Measurements from ENCODE around the gene TRPV2.
"Not testable (repeated sequence)": the region's sequence is repeated elsewhere in the genome, so short reads cannot be mapped to it uniquely, and the experiment has no call there.

TRPV2 gene

DNA sequence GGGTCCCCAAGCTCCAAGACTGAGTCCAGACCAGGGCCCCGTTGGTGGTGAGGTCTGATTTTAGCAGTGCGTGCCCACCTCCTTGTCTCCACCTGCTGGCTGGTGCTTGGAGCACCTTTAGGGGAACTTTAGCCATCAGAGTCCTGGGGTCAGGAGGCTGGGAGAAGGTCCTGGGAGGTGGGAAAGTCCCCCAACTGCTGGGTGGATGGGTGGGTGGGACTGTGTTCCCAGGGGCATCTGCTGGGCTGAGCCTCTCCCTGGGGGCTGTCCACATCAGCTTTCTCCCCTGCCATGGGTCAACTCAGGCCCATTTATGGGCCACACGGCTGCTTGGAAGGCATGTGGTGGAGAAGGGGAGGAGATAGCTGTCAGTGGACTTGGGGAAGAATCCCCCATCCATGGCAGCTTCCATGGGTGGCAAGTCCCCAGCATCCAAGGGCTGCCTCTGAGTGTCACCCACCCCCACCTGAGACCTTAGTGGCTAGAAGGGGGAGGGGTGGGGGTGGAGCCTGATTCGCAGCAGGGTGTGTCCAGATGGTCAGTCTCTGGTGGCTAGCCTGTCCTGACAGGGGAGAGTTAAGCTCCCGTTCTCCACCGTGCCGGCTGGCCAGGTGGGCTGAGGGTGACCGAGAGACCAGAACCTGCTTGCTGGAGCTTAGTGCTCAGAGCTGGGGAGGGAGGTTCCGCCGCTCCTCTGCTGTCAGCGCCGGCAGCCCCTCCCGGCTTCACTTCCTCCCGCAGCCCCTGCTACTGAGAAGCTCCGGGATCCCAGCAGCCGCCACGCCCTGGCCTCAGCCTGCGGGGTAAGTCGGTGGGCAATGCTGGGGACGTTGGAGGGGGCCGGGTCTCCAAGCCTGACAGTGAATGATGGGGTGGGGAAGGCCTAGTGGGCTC lies at the start of gene TRPV2:
Gene TRPV2 (plus strand): TSS at position 541 of the 894 bp plus-strand sequence. CDS start 2,098 bp downstream, outside the sequence.
- Mint-ChIP-seq H3K36me3 (peaks cover 7% of the 10 kb centered on the region), H3K4me3 (peak within 1 kb of the TSS; percentile 99), H3K4me1 (peaks cover 44% of the 10 kb centered on the region), H3K27me3 (no peaks in the 10 kb centered on the region), H3K9me3 (no peaks in the 10 kb centered on the region), H3K27ac (peak within 1 kb of the TSS; percentile 99)

DNA sequence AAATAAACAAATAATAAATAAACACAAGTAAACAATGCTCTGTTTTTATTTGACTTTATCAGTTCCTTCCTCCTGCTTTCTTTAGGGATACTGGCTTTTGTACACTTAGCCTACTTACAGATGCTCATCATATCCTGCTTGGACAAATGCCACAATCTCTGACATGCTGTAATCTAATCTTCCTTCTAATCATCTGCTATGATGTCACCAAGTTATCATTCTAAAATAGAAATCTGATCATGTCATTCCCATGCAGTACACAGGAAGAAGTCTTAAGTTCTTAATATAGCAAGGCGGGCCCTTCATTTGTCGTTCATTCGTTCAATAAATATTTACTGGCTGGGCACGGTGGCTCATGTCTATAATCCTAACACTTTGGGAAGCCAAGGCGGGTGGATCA lies 43.6 kb upstream of the TRPV2 start:
- Mint-ChIP-seq H3K27me3 (no peaks in the 10 kb centered on the region), H3K36me3 (no peaks in the 10 kb centered on the region), H3K4me3 (no peak overlapping the region), H3K4me1 (no peaks in the 10 kb centered on the region), H3K9me3 (no peaks in the 10 kb centered on the region), H3K27ac (no peak overlapping the region)

- Mint-ChIP-seq H3K9me3 (no peaks in the 10 kb centered on the region), H3K36me3 (no peaks in the 10 kb centered on the region), H3K27ac (no peak overlapping the region), H3K4me1 (no peaks in the 10 kb centered on the region), H3K27me3 (no peaks in the 10 kb centered on the region), H3K4me3 (no peak overlapping the region)
These were observed 41.0 kb upstream of the TRPV2 start for GRCh38 chr17:16374146-16374938.

DNA sequence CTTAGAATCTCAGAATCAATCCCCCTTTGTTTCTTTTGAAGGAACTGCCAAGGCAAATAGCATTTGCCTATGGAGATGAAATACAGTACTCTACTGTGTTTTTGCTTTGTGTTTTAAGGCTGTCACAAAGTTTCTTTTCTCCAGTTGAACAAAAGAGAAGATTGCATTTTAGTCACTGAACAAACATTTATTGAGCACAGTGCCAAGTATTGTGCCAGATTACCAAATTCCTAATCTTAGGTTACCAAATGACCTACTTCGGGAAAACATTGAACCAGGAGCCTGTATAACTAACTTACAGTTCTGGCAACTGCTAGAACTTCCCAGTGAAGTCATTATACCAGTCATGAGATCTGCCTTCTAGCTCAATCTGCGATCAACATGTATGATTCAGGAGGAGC lies 37.4 kb upstream of the TRPV2 start:
- no peak overlapping the region for H3K4me3 Mint-ChIP-seq
- peaks cover 22% of the 10 kb centered on the region for H3K4me1 Mint-ChIP-seq
- no peak overlapping the region for H3K27ac Mint-ChIP-seq

DNA sequence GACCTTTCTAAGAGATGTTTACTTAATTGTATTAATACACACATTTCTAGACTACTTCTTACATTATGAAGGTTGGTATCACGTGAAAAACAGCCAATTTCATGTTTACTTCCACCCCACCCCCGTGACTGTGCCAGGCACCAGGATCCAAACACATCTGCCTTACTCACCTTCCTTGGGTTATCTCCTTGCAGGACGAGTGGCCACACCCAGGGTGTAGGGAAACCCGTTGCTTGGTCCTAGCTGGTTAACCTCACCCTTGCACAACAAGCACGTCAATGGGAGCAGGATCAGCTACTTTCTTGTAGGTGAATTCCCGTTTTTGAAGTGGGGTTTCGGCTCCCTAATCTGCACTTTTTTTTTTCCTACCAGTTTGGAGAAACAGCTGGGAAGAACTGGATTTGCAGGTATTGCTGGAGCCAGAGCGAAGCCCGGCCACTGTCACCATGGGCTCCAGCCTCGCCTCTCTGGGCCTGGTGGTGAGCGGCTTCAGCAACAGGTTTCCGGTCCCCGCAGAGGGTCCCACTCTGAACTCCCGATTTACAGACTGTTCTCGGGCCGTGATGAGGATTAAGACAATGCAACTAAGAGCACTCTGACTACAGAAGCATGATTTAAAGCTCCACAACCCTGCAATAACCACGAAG lies 36.6 kb upstream of the TRPV2 start:
- H3K27me3 Mint-ChIP-seq, result no peaks in the 10 kb centered on the region
- peaks cover 29% of the 10 kb centered on the region for H3K4me1 Mint-ChIP-seq
- H3K27ac Mint-ChIP-seq, result no peak overlapping the region
- H3K4me3 Mint-ChIP-seq, result peak overlapping the region; percentile 4
- H3K9me3 Mint-ChIP-seq, result no peaks in the 10 kb centered on the region
- H3K36me3 Mint-ChIP-seq, result peaks cover 21% of the 10 kb centered on the region

More for the DNA sequence above, 37.4 kb upstream of the TRPV2 start:
- Mint-ChIP-seq H3K9me3 (no peaks in the 10 kb centered on the region), H3K27me3 (no peaks in the 10 kb centered on the region), H3K36me3 (peaks cover 16% of the 10 kb centered on the region)

- no peaks in the 10 kb centered on the region for H3K27me3 Mint-ChIP-seq
- peaks cover 27% of the 10 kb centered on the region for H3K36me3 Mint-ChIP-seq
- H3K9me3 Mint-ChIP-seq, result no peaks in the 10 kb centered on the region
- H3K4me3 Mint-ChIP-seq, result no peak overlapping the region
- no peak overlapping the region for H3K27ac Mint-ChIP-seq
- H3K4me1 Mint-ChIP-seq, result peaks cover 38% of the 10 kb centered on the region
These were observed 35.7 kb upstream of the TRPV2 start for GRCh38 chr17:16379654-16380053.

GRCh38 chr17:16380640-16381495 lies 34.5 kb upstream of the TRPV2 start, which contains the start of gene UBB:
Gene UBB (plus strand): TSS chr17:16381091. CDS start chr17:16381908, 817 bp downstream.
- Mint-ChIP-seq H3K4me3 (peak within 1 kb of the TSS; percentile 95), H3K27me3 (no peaks in the 10 kb centered on the region), H3K27ac (peak within 1 kb of the TSS; percentile 100), H3K4me1 (peaks cover 43% of the 10 kb centered on the region), H3K36me3 (peaks cover 27% of the 10 kb centered on the region), H3K9me3 (no peaks in the 10 kb centered on the region)

DNA sequence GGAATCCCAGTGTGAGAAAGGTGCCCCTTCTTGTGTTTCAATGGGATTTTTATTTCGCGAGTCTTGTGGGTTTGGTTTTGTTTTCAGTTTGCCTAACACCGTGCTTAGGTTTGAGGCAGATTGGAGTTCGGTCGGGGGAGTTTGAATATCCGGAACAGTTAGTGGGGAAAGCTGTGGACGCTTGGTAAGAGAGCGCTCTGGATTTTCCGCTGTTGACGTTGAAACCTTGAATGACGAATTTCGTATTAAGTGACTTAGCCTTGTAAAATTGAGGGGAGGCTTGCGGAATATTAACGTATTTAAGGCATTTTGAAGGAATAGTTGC lies 33.9 kb upstream of the TRPV2 start:
- Mint-ChIP-seq H3K27ac (peak overlapping the region; percentile 100), H3K4me1 (peaks cover 43% of the 10 kb centered on the region), H3K27me3 (no peaks in the 10 kb centered on the region), H3K9me3 (no peaks in the 10 kb centered on the region), H3K4me3 (peak overlapping the region; percentile 95), H3K36me3 (peaks cover 27% of the 10 kb centered on the region)

GRCh38 chr17:16383216-16383615 lies 32.2 kb upstream of the TRPV2 start:
- Mint-ChIP-seq H3K36me3 (peaks cover 27% of the 10 kb centered on the region), H3K4me1 (peaks cover 50% of the 10 kb centered on the region), H3K9me3 (no peaks in the 10 kb centered on the region), H3K27me3 (no peaks in the 10 kb centered on the region), H3K27ac (peak overlapping the region; percentile 15), H3K4me3 (peak overlapping the region; percentile 95)

DNA sequence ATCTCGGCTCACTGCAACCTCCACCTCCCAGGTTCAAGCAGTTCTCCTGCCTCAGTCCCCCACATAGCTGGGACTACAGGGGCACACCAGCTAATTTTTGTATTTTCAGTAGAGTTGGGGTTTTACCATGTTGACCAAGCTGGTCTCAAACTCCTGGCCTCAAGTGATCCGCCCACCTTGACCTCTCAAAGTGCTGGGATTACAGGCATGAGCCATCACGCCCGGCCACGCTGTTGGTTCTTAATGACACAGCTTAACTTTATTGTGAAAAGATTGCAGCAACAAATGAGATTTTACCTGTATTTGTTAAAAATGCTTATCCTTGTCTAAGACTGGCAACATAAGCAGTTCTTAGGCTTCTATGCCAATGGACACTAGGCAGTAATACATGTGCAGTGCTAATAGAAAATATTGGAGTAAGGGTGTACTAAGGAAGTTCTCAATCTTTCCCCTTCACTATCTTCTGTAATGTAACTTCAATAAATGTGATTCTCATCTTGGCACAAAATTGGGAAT lies 31.5 kb upstream of the TRPV2 start:
- Mint-ChIP-seq H3K27ac (peak overlapping the region; percentile 15), H3K9me3 (no peaks in the 10 kb centered on the region), H3K4me1 (peaks cover 50% of the 10 kb centered on the region), H3K36me3 (peaks cover 27% of the 10 kb centered on the region), H3K27me3 (no peaks in the 10 kb centered on the region), H3K4me3 (peak overlapping the region; percentile 95)

- Mint-ChIP-seq H3K4me3 (peak overlapping the region; percentile 34), H3K27ac (peak overlapping the region; percentile 31), H3K9me3 (no peaks in the 10 kb centered on the region), H3K4me1 (peaks cover 50% of the 10 kb centered on the region), H3K36me3 (peaks cover 27% of the 10 kb centered on the region), H3K27me3 (peaks cover 2% of the 10 kb centered on the region)
These were observed 30.8 kb upstream of the TRPV2 start for GRCh38 chr17:16384557-16384956.

GRCh38 chr17:16386126-16386507 lies 29.3 kb upstream of the TRPV2 start:
- Mint-ChIP-seq H3K4me1 (peaks cover 44% of the 10 kb centered on the region), H3K4me3 (peak overlapping the region; percentile 90), H3K36me3 (peaks cover 24% of the 10 kb centered on the region)
- not testable (repeated sequence) for H3K27me3 Mint-ChIP-seq, H3K9me3 Mint-ChIP-seq, H3K27ac Mint-ChIP-seq

DNA sequence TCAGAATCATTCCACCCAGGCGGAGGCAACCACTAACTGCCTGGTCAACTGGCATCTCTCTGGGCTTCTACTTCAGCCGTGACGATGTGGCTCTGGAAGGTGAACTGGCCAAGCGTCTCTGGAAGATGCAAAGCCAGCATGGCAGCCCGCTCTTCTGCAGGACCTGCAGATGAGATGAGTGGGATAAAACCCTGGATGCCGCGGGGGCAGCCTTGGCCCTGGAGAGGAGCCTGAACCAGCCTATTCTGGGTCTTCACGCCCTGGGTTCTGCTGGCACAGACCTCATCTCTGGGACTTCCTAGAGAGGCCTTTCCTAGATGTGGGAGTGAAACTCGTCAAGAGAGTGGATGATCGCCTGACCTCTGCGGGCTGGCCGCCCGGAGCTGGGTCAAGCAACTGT lies 23.9 kb upstream of the TRPV2 start:
- Mint-ChIP-seq H3K36me3 (no peaks in the 10 kb centered on the region), H3K27ac (no peak overlapping the region), H3K4me3 (no peak overlapping the region), H3K27me3 (peaks cover 2% of the 10 kb centered on the region), H3K9me3 (no peaks in the 10 kb centered on the region), H3K4me1 (peaks cover 8% of the 10 kb centered on the region)

DNA sequence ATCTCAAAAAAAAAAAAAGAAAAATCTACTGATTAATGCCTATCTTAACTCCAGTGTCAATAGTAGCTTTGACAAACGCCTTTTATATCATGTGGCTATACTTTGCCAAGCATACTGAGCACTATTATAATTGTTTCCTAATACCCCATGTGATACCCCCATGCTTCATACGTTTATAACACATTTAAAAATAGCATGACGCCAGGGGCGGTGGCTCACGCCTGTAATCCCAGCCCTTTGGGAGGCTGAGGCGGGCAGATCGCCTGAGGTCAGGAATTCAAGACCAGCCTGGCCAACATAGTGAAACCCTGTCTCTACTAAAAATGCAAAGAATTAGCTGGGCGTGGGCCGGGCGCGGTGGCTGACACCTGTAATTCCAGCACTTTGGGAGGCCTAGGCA lies 22.9 kb upstream of the TRPV2 start:
- not testable (repeated sequence) for H3K4me3 Mint-ChIP-seq, H3K9me3 Mint-ChIP-seq, H3K36me3 Mint-ChIP-seq, H3K27me3 Mint-ChIP-seq, H3K27ac Mint-ChIP-seq, H3K4me1 Mint-ChIP-seq

DNA sequence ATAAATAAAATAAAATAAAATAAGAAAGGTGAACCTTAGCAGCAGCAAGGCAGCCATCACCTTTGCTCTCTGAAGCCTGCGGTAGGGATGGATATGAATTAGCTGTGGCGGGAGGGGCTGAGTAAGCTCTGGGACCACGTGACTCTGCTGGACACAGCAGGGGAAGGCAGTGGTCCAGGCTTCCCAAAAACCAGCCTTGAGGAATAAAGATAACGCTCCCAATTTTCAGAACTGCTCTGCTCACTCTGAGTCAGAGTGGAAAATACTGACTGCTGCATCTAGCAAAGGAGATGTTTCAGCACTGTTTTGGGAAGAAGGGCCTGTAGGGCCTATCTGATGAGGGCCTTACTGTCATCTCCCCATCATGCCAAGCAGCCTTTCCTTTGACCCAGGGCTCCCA lies 19.5 kb upstream of the TRPV2 start:
- H3K4me1 Mint-ChIP-seq, H3K27me3 Mint-ChIP-seq, H3K4me3 Mint-ChIP-seq, H3K9me3 Mint-ChIP-seq, H3K36me3 Mint-ChIP-seq, H3K27ac Mint-ChIP-seq: not testable (repeated sequence)

Data from activated naive CD4-positive, alpha-beta T cell treated with anti-CD3 and anti-CD28 coated beads, Interleukin-2, amount 50 U/mL, for 24 hours (primary cell).